ENCODE results near the gene TJAP1.
A peak's percentile ranks its signal among the peaks of the same experiment; 100 is the strongest.

Gene TJAP1

DNA sequence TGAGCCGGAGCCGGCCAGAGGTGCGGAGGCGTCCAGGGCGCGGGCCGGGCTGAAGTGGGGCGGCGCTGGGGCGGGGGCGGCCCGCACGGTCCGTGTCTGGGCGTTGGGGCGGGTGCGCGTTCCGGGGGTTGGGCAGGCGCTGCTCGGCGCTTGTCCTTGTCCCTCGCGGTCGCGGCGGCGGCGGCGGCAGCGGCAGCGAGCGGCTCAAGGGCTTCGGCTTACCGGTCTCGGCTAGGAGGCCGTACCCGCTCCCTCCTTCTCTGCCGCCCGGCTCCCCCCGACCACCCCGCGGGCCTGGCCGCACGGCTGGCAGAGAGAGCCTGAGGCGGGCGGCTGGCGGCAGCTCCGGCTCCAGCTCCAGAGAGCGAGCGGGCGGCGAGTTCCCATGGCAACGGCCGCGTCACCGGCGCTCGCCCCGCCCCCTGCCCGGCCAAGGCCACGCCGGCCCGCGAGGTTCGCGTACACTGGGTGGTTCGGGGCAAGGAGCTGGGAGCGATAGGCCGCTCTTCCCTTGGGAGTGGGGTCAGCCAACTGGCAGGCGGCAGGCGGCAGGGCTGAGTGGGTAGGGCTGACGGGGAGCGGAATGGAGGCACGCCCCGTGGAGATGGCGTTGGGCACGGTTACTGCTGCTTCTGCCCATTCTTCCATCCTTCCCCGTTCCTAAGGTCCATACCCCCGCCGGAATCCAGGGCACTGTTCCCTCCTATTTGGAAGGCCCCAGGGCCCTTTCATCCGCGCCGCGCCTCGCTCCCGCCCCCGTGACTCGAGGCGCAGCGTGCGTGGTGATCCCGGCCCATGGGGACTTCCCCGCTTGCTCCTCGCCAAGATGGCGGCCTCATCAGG is 32.8 kb downstream of the TJAP1 start, which contains the start of gene LRRC73:
Gene LRRC73 (minus strand): TSS at position 363 of the 843 bp plus-strand sequence. CDS start 561 bp downstream, outside the sequence.
- Mint-ChIP-seq H3K9me3 (no peaks in the 10 kb centered on the region), H3K36me3 (ENCODE audit: low read depth) (peaks cover 54% of the 10 kb centered on the region), H3K4me3 (peak within 1 kb of the TSS; percentile 70), H3K4me1 (ENCODE audit: low read depth) (peaks cover 38% of the 10 kb centered on the region), H3K27ac (peak within 1 kb of the TSS; percentile 66), H3K27me3 (peaks cover 20% of the 10 kb centered on the region)
- peak; percentile 88 for DNase-seq

- Mint-ChIP-seq H3K27ac (no peak overlapping the region), H3K9me3 (no peaks in the 10 kb centered on the region), H3K27me3 (peaks cover 20% of the 10 kb centered on the region), H3K4me3 (peak overlapping the region; percentile 70), H3K36me3 (ENCODE audit: low read depth) (peaks cover 54% of the 10 kb centered on the region), H3K4me1 (ENCODE audit: low read depth) (peaks cover 44% of the 10 kb centered on the region)
- no peak for DNase-seq
Observed at GRCh38 chr6:43510827-43511163, 33.4 kb downstream of the TJAP1 start.

DNA sequence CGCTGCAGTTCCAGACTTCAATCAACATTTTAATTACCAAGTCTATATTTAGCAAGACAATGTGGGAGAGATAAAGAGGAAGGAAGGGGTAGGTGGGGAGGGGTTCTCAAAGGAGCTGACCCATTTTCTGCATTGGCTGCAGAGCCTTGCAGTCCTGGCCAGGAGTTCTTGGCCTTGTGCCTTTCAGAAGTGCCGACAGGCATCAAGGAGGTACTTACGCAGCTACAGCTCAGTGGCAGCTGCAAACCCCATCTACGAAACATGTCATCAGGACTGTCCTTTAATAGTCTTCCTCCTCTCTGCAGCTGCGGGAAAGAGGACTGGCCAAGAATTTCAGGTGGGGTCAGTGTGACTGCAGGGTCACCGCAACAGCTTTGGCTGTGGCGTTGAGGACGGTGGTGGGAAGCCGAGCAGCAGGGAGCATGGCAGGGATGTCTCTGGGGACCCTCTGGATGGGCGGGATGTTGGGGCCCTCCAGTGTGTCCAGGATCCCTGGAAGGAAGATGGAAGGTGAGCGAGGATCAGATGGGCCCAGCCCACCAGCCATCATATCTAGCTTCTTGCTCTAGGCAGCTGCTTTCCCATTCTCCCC is 34.5 kb downstream of the TJAP1 start:
- Mint-ChIP-seq H3K27ac (no peak overlapping the region), H3K4me1 (ENCODE audit: low read depth) (peaks cover 42% of the 10 kb centered on the region), H3K27me3 (peaks cover 20% of the 10 kb centered on the region), H3K9me3 (no peaks in the 10 kb centered on the region), H3K4me3 (no peak overlapping the region), H3K36me3 (ENCODE audit: low read depth) (peaks cover 48% of the 10 kb centered on the region)
- DNase-seq, result no peak

GRCh38 chr6:43515808-43516207 is 38.4 kb downstream of the TJAP1 start:
- peaks cover 31% of the 10 kb centered on the region for H3K4me1 Mint-ChIP-seq (ENCODE audit: low read depth)
- H3K27ac Mint-ChIP-seq, result no peak overlapping the region
- peaks cover 47% of the 10 kb centered on the region for H3K36me3 Mint-ChIP-seq (ENCODE audit: low read depth)
- DNase-seq, result no peak
- no peaks in the 10 kb centered on the region for H3K9me3 Mint-ChIP-seq
- no peaks in the 10 kb centered on the region for H3K27me3 Mint-ChIP-seq
- no peak overlapping the region for H3K4me3 Mint-ChIP-seq

- Mint-ChIP-seq H3K27ac (no peak overlapping the region), H3K4me1 (ENCODE audit: low read depth) (peaks cover 31% of the 10 kb centered on the region), H3K27me3 (no peaks in the 10 kb centered on the region), H3K4me3 (no peak overlapping the region), H3K9me3 (no peaks in the 10 kb centered on the region), H3K36me3 (ENCODE audit: low read depth) (peaks cover 43% of the 10 kb centered on the region)
- no peak for DNase-seq
Observed at GRCh38 chr6:43516367-43516696, 39.0 kb downstream of the TJAP1 start.

- Mint-ChIP-seq H3K4me3 (no peak within 1 kb of the TSS), H3K27me3 (no peaks in the 10 kb centered on the region), H3K36me3 (ENCODE audit: low read depth) (peaks cover 37% of the 10 kb centered on the region), H3K27ac (no peak within 1 kb of the TSS), H3K4me1 (ENCODE audit: low read depth) (peaks cover 29% of the 10 kb centered on the region), H3K9me3 (no peaks in the 10 kb centered on the region)
- peak; percentile 96 for DNase-seq
Observed at GRCh38 chr6:43516697-43517504, 39.5 kb downstream of the TJAP1 start, which contains the start of the genes POLR1C and YIPF3. POLR1C (plus strand) TSS chr6:43517089; CDS start chr6:43517110, 21 bp downstream. YIPF3 (minus strand) TSS chr6:43516926; CDS start chr6:43516807, 119 bp downstream.

GRCh38 chr6:43517505-43518357 is 40.4 kb downstream of the TJAP1 start:
- H3K36me3 Mint-ChIP-seq (ENCODE audit: low read depth), result peaks cover 29% of the 10 kb centered on the region
- H3K9me3 Mint-ChIP-seq, result no peaks in the 10 kb centered on the region
- H3K4me1 Mint-ChIP-seq (ENCODE audit: low read depth), result peaks cover 29% of the 10 kb centered on the region
- no peak for DNase-seq
- no peak overlapping the region for H3K27ac Mint-ChIP-seq
- no peaks in the 10 kb centered on the region for H3K27me3 Mint-ChIP-seq
- no peak overlapping the region for H3K4me3 Mint-ChIP-seq

DNA sequence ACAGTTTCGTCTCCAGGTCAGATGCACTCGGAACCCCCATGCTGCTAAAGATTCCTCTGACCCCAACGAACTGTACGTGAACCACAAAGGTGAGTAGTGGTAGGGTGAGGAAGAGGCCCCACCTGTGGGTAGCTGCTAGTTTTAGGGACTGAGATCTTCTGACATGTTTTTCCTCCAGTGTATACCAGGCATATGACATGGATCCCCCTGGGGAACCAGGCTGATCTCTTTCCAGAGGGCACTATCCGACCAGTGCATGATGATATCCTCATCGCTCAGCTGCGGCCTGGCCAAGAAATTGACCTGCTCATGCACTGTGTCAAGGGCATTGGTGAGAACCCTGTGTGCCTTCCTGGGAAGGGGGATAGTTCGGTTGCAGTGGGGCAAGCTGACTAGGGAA is 42.7 kb downstream of the TJAP1 start:
- Mint-ChIP-seq H3K27me3 (no peaks in the 10 kb centered on the region), H3K27ac (peak overlapping the region; percentile 82)
- no peak for DNase-seq

DNA sequence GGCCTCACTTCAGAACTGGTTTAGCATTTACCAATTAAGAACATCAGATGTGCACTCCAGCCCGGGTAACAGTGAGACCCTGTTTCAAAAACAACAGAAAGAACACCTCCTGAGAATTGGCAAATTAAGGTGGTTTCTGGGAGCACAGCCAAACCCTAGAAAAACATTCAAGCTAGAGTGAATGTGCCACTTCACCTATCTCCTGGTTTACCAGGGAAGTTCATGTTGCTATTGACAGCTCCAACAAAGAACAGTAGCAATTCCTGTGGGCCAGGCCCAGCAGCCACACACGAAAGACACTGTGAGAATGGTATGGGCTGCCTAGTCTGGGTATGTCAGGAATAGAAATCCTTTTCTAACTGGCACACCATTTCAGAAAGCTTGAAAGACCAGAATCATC is 44.5 kb downstream of the TJAP1 start:
- H3K4me1 Mint-ChIP-seq (ENCODE audit: low read depth), result peaks cover 2% of the 10 kb centered on the region
- no peaks in the 10 kb centered on the region for H3K27me3 Mint-ChIP-seq
- H3K36me3 Mint-ChIP-seq (ENCODE audit: low read depth), result no peaks in the 10 kb centered on the region
- H3K4me3 Mint-ChIP-seq, result no peak overlapping the region
- H3K27ac Mint-ChIP-seq, result peak overlapping the region; percentile 82
- no peaks in the 10 kb centered on the region for H3K9me3 Mint-ChIP-seq
- no peak for DNase-seq

More for the DNA sequence above, 42.7 kb downstream of the TJAP1 start:
- no peaks in the 10 kb centered on the region for H3K9me3 Mint-ChIP-seq
- H3K4me3 Mint-ChIP-seq, result no peak overlapping the region
- peaks cover 9% of the 10 kb centered on the region for H3K36me3 Mint-ChIP-seq (ENCODE audit: low read depth)
- H3K4me1 Mint-ChIP-seq (ENCODE audit: low read depth), result peaks cover 15% of the 10 kb centered on the region

GRCh38 chr6:43522547-43523261 is 45.3 kb downstream of the TJAP1 start:
- no peaks in the 10 kb centered on the region for H3K36me3 Mint-ChIP-seq (ENCODE audit: low read depth)
- H3K4me3 Mint-ChIP-seq, result no peak overlapping the region
- no peaks in the 10 kb centered on the region for H3K27me3 Mint-ChIP-seq
- H3K4me1 Mint-ChIP-seq (ENCODE audit: low read depth), result peaks cover 2% of the 10 kb centered on the region
- DNase-seq, result no peak
- peak overlapping the region; percentile 82 for H3K27ac Mint-ChIP-seq
- no peaks in the 10 kb centered on the region for H3K9me3 Mint-ChIP-seq

DNA sequence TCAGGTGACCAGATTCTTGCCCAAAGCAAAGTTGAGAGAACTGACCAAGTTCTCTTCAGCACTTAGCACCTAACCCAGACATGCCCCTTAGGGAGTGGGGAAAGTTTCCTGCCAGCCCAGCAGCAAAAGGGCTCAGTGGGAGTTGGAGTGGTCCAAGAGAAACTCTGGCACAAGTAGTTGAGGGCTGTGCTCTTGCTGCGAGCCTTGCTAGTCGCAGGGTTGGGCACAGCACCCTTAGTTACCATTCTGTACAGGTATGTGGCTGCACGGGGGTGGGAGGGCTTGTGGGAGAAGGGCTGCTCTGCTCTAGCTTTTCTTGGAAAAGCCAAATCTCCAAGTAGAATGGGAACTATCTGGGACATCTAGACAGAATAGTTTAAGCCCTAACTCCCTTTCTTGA is 45.9 kb downstream of the TJAP1 start:
- Mint-ChIP-seq H3K27me3 (no peaks in the 10 kb centered on the region), H3K36me3 (ENCODE audit: low read depth) (no peaks in the 10 kb centered on the region), H3K9me3 (no peaks in the 10 kb centered on the region), H3K4me3 (no peak overlapping the region), H3K27ac (peak overlapping the region; percentile 59), H3K4me1 (ENCODE audit: low read depth) (peaks cover 2% of the 10 kb centered on the region)
- no peak for DNase-seq

- Mint-ChIP-seq H3K27ac (peak overlapping the region; percentile 39), H3K36me3 (ENCODE audit: low read depth) (peaks cover 3% of the 10 kb centered on the region), H3K4me3 (no peak overlapping the region), H3K27me3 (no peaks in the 10 kb centered on the region), H3K4me1 (ENCODE audit: low read depth) (peaks cover 2% of the 10 kb centered on the region), H3K9me3 (no peaks in the 10 kb centered on the region)
- DNase-seq, result no peak
Observed at GRCh38 chr6:43524483-43524961, 47.2 kb downstream of the TJAP1 start.

DNA sequence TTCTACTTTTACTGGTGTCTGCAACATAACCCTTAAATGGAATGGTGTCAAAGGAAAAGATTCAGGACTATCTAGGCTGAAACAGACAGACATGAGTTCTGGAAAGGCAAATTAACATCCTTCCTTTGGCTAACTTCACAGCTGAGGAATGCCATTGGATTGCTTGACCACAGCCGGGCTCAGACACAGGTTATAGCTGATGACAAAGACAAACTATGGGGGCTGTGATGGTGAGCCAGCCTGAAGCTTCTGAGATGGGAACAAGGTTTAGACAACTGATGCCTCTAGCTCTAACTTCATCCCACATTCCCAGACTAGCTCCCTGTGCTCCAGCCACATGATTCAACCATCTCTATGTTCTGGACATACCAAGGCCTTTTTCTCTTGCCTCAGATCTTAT is 54.8 kb downstream of the TJAP1 start:
- peak overlapping the region; percentile 24 for H3K27ac Mint-ChIP-seq
- no peak for DNase-seq
- no peaks in the 10 kb centered on the region for H3K27me3 Mint-ChIP-seq
- H3K4me3 Mint-ChIP-seq, result no peak overlapping the region
- peaks cover 79% of the 10 kb centered on the region for H3K36me3 Mint-ChIP-seq (ENCODE audit: low read depth)
- no peaks in the 10 kb centered on the region for H3K9me3 Mint-ChIP-seq
- H3K4me1 Mint-ChIP-seq (ENCODE audit: low read depth), result no peaks in the 10 kb centered on the region
